Neural crest cell (in vitro differentiated cells): ENCODE results near the gene INTS11. TPM values are rescaled to one million over a fixed set of nuclear protein-coding genes. Genes with fewer than 3 reads are reported as not detected.
A peak's percentile ranks its signal among the peaks of the same experiment; 100 is the strongest.

Experiments used
- DNase-seq: peaks from one replicate; pipeline ENCODE4 v3.0.0; 2021; ENCODE audit warnings: low read depth, mixed read lengths, low spot score
- H3K27ac Mint-ChIP-seq: one replicate; pipeline ENCODE4 v1.8.0; 2021; ENCODE audit warnings: mild to moderate bottlenecking, mixed read lengths; ENCODE audit not compliant: unreplicated experiment
- H3K27me3 Mint-ChIP-seq: 2 replicates; pipeline ENCODE4 v1.8.0; 2021; ENCODE audit warnings: low read depth, mild to moderate bottlenecking, mixed read lengths
- H3K36me3 Mint-ChIP-seq: 2 replicates; pipeline ENCODE4 v1.8.0; 2021; ENCODE audit warnings: low read depth, mild to moderate bottlenecking, mixed read lengths
- H3K4me1 Mint-ChIP-seq: 2 replicates; pipeline ENCODE4 v1.8.0; 2021; ENCODE audit warnings: mixed read lengths
- H3K4me3 Mint-ChIP-seq: one replicate; pipeline ENCODE4 v1.8.0; 2021; ENCODE audit warnings: mild to moderate bottlenecking, mixed read lengths
- H3K9me3 Mint-ChIP-seq: 2 replicates; pipeline ENCODE4 v1.8.0; 2021; ENCODE audit warnings: mixed read lengths
- CTCF ChIP-seq: fragments of 200-600 bp; sonication (generic); conservative IDR thresholded peaks from 2 replicates; pipeline ENCODE4 v1.5.0; 2021; ENCODE audit warnings: antibody characterized with exemption, mild to moderate bottlenecking
- total RNA-seq: library from RNA; stranded (reverse); gene quantifications from 2 replicates; pipeline ENCODE4 v1.2.1, GENCODE V29; 2021

Gene INTS11
- total RNA-seq, 1 donor from 2014 or later: 160 TPM

DNA sequence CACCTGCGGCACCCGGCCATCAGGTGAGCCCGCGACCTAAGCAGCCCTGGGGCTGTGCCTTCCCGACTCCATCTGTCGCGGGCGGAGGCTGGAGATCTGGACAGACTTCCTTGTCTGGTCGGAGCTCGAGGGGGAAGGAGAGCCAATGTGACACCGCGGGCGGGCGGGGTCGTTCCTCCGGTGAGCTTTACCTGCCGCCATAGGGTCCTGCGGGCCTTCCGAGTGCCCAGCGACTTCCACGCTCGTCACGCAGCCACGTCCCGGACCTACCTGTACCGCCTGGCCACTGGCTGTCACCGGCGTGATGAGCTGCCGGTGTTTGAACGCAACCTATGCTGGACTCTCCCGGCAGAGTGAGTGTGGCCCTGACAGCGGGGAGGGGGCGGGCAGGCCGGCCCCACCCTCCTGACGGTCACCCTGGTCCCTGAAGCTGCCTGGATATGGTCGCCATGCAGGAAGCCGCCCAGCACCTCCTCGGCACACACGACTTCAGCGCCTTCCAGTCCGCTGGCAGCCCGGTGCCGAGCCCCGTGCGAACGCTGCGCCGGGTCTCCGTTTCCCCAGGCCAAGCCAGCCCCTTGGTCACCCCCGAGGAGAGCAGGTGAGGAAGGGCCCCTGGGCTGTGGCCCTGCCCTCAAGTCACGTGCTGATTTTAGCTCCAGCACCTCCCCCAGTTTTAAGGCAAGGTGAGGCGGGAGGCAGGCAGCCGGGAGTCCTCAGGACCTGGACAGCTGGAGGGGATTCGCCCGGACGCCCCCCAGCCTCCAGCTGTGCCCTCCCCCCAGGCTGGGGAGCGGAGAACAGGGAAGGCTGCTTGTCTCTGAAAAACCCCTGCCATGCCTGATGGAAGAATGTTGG is 15.0 kb downstream of the INTS11 start:
- H3K4me1 Mint-ChIP-seq: peaks cover 22% of the 10 kb centered on the region
- TF ChIP-seq CTCF: no peak
- H3K4me3 Mint-ChIP-seq: peak overlapping the region; percentile 85
- H3K36me3 Mint-ChIP-seq: no peaks in the 10 kb centered on the region
- H3K27me3 Mint-ChIP-seq: no peaks in the 10 kb centered on the region
- DNase-seq: no peak
- H3K27ac Mint-ChIP-seq: peak overlapping the region; percentile 12
- H3K9me3 Mint-ChIP-seq: no peaks in the 10 kb centered on the region

DNA sequence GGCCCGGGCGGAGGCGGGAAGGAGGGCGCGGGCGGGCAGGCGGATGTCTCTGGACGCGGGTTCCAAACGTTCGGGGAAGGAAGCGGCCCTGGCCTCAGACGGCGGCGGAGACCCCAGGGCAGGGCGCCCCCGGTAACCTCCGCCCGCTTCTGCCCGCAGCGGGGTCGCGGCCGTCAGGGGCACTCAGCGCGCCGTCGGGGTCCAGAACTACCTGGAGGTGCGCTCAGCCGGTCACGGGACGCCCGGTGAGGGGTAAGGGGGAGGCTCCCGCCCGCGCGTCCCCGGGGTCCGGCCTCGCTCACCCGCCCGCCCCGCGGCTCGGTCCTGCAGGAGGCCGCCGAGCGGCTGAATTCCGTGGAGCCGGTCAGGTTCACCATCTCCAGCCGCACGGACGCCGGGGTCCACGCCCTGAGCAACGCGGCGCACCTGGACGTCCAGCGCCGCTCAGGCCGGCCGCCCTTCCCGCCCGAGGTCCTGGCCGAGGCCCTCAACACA is 15.7 kb downstream of the INTS11 start:
- peak overlapping the region; percentile 88 for H3K4me3 Mint-ChIP-seq
- no peaks in the 10 kb centered on the region for H3K9me3 Mint-ChIP-seq
- peak overlapping the region; percentile 27 for H3K27ac Mint-ChIP-seq

DNA sequence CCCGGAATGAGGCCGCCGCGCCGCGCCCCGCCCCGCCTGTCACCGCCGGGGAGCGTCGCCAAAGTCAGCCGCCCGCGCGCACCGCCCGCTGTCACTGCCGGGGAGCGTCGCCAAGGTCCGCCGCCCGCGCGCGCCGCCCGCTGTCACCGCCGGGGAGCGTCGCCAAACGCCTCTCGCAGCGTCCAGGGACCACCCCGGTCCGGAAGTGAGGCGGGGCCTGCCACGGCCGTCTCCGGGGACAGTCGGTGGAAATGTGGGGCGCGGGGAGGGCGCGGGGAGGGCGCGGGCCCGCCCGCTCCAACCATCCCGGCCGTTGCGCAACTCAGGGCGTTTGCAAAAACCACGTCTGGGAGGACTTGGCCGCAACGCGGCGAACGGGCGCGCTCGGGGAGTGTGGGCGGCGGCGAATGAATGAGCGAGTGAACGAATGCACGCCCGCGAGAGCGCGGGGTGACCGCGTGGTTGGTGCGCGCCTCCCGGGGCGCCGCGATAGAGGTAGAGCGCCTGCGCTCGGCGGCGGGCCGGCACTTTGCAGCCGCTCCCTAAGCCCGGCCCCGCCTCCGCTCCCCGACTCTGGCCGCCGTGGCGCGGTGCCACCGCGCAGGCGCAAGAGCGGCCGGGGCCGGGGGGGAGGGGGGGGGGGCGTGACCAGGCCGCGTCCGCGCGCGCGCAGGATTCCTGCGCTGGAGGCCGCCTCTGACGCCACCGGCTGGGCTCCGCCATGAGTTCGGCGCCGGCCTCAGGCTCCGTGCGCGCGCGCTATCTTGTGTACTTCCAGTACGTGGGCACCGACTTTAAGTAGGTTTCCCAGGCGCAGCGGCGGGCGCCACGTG is 16.3 kb downstream of the INTS11 start, which contains the start of the genes ACAP3 and PUSL1:
ACAP3 (minus strand) TSS at position 8 of the 833 bp plus-strand sequence. CDS start 115 bp downstream, outside the sequence.
PUSL1 (plus strand) TSS at position 675 of the 833 bp plus-strand sequence; CDS start at position 722, 47 bp downstream.
- Mint-ChIP-seq H3K4me3 (peak within 1 kb of the TSS; percentile 90), H3K36me3 (no peaks in the 10 kb centered on the region), H3K9me3 (no peaks in the 10 kb centered on the region), H3K27me3 (no peaks in the 10 kb centered on the region), H3K27ac (peak within 1 kb of the TSS; percentile 57), H3K4me1 (peaks cover 24% of the 10 kb centered on the region)
- TF ChIP-seq CTCF: peak; percentile 17
- peak; percentile 74 for DNase-seq

More for the DNA sequence above, 15.7 kb downstream of the INTS11 start:
- Mint-ChIP-seq H3K27me3 (no peaks in the 10 kb centered on the region), H3K4me1 (peaks cover 24% of the 10 kb centered on the region), H3K36me3 (no peaks in the 10 kb centered on the region)
- no peak for DNase-seq
- no peak for TF ChIP-seq CTCF

DNA sequence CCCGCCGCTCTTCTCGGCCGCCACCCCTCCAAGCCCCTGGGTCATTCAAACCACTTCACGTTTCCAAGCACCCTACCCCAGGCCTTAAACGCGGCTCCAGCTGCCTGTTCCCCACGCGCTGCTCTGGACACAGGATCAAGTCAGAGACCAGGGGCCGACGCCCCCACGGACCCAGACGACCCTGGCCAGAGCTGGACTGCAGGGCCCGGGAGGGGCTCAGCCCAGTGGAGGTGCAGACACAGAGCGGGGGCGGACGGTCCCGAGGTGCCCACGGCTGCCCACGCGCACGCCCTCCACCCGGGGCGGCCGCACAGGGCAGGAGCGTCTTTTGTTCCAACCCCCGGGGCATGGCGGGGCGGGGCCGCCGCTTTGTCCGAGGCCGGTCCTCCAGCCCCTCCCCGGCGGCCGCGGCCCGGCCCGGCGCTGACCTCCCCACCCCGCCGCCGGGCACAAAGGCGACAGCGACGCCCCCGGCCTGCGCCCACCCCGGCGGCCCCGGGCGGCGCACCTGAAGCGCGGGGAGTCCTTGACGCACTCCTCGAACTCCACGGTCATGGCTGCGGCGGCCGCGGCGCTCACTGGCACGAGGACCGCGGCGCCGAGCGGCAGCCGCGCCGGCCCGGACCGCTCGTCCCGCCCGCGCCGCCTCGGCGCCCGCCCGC is 17.1 kb downstream of the INTS11 start:
- H3K4me3 Mint-ChIP-seq: peak overlapping the region; percentile 90
- H3K36me3 Mint-ChIP-seq: no peaks in the 10 kb centered on the region
- TF ChIP-seq CTCF: no peak
- peak overlapping the region; percentile 57 for H3K27ac Mint-ChIP-seq
- H3K9me3 Mint-ChIP-seq: no peaks in the 10 kb centered on the region
- peaks cover 24% of the 10 kb centered on the region for H3K4me1 Mint-ChIP-seq
- DNase-seq: peak; percentile 48
- no peaks in the 10 kb centered on the region for H3K27me3 Mint-ChIP-seq

DNA sequence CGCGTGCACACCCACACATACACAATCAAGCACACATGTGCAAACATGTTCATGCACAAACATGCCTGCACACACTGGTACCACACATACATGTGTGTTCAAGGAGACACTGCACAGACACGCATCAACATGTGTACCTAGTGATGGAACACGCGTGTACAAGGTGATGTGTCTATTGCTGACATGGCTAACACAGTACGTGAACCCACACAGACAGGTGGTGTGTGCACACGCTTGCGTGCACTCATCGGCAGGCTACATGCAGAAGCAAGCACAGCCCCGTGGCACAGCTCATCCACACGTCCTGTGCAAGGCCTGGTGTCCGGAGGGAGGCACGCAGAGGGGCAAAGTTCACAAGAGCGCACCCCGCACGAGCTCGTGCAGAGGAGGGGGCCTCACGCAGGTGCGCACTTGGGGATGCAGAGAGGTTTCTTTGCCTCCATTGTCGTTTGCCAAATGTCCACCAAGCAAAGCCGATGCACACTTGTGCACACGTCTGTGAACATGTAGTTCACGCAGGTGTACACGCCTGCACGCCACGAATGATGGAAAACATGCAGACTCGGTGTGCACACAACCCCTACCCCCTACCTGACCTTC is 17.7 kb downstream of the INTS11 start:
- no peak for DNase-seq
- no peaks in the 10 kb centered on the region for H3K9me3 Mint-ChIP-seq
- no peaks in the 10 kb centered on the region for H3K27me3 Mint-ChIP-seq
- no peak for TF ChIP-seq CTCF
- H3K4me3 Mint-ChIP-seq: peak overlapping the region; percentile 90
- no peaks in the 10 kb centered on the region for H3K36me3 Mint-ChIP-seq
- H3K4me1 Mint-ChIP-seq: peaks cover 24% of the 10 kb centered on the region
- peak overlapping the region; percentile 57 for H3K27ac Mint-ChIP-seq
